Measurements from ENCODE around the gene GTF3C5.
"Not testable (repeated sequence)": the region's sequence is repeated elsewhere in the genome, so short reads cannot be mapped to it uniquely, and the experiment has no call there.

The GTF3C5 gene

DNA sequence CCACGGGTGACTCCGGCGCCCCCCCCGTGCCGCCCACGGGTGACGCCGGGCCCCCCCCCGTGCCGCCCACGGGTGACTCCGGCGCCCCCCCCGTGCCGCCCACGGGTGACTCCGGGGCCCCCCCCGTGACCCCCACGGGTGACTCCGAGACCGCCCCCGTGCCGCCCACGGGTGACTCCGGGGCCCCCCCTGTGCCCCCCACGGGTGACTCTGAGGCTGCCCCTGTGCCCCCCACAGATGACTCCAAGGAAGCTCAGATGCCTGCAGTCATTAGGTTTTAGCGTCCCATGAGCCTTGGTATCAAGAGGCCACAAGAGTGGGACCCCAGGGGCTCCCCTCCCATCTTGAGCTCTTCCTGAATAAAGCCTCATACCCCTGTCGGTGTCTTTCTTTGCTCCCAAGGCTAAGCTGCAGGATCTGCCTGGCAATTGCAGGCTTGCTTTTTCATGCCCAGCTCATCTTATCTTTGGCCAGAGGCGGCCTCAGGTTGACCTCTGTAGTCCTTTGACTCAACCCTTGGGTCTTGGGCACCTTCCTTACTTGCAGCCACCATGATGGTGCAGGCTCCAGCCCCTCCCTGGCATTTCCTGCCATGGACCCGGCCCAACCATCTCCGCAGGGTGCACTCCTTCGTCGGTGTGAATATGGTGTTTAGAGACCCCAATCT lies 40.8 kb downstream of the GTF3C5 start:
- DNase-seq, result no peak
- Histone ChIP-seq H3K27me3 (no peaks in the 10 kb centered on the region), H3K36me3 (no peaks in the 10 kb centered on the region), H3K4me1 (no peaks in the 10 kb centered on the region), H3K4me3 (ENCODE audit: low read depth, low read length) (no peak overlapping the region), H3K9me3 (no peaks in the 10 kb centered on the region)
- TF ChIP-seq, protein P1, sequence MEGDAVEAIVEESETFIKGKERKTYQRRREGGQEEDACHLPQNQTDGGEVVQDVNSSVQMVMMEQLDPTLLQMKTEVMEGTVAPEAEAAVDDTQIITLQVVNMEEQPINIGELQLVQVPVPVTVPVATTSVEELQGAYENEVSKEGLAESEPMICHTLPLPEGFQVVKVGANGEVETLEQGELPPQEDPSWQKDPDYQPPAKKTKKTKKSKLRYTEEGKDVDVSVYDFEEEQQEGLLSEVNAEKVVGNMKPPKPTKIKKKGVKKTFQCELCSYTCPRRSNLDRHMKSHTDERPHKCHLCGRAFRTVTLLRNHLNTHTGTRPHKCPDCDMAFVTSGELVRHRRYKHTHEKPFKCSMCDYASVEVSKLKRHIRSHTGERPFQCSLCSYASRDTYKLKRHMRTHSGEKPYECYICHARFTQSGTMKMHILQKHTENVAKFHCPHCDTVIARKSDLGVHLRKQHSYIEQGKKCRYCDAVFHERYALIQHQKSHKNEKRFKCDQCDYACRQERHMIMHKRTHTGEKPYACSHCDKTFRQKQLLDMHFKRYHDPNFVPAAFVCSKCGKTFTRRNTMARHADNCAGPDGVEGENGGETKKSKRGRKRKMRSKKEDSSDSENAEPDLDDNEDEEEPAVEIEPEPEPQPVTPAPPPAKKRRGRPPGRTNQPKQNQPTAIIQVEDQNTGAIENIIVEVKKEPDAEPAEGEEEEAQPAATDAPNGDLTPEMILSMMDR (IDR thresholded peaks at IDR 0.05; ENCODE audit: low read depth, low read length), result no peak

DNA sequence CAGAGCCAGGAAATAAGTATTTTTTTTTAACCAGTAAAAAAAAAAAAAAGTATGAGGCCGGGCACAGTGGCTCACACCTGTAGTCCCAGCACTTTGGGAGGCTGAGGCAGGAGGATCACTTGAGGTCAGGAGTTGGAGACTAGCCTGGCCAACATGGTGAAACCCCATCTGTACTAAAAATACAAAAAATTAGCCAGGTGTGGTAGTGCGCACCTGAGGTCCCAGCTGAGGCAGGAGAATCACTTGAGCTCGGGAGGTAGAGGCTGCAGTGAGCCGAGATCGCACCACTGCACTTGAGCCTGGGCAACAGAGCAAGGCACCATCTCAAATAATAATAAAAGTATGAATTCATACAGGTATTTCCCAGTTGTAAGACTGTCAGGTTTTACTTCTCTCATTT lies 41.4 kb downstream of the GTF3C5 start:
- H3K4me1 ChIP-seq; DNase-seq; H3K27me3 ChIP-seq; H3K9me3 ChIP-seq; H3K36me3 ChIP-seq; H3K4me3 ChIP-seq (ENCODE audit: low read depth, low read length): not testable (repeated sequence)

DNA sequence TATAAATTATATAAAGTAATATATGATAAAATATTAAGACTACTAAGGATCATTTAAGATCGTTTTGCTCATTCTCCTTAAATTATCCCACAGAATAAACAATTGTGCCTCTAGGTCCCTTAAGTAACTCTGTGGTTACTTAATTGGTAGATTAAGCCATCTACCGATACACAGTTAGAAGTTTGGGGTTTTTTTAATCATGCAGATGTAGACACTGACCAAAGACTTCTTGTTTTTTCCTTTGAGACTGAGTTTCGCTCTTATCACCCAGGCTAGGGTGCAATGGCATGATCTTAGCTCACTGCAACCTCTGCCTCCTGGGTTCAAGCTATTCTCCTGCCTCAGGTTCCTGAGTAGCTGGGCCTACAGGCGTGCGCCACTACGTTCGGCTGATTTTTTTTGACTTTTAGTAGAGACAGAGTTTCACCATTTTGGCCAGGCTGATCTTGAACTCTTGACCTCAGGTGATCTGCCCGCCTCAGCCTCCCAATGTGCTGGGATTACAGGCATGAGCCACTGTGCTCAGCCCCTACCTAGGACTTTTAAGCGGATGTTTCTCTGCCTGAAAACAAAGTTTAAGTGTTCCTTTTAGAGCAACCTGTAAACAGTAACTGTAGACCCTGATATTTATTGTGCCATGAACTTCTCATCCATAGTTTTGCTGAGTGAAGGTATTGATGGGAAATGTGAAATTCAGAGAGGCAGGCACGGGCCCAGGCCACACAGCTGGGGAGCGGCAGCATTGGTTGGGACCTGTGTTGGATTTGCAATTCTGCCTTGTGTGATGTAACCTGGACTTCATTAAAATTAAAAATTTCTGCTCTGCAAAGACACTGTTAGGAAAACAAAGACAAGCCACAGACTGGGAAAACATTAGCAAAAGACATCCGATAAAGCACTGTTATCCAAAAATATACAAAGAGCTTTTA lies 42.6 kb downstream of the GTF3C5 start:
- no peaks in the 10 kb centered on the region for H3K9me3 ChIP-seq
- no peak overlapping the region for H3K4me3 ChIP-seq (ENCODE audit: low read depth, low read length)
- no peaks in the 10 kb centered on the region for H3K27me3 ChIP-seq
- TF ChIP-seq, protein P1 (IDR thresholded peaks at IDR 0.05; ENCODE audit: low read depth, low read length), result no peak
- no peak for DNase-seq
- no peaks in the 10 kb centered on the region for H3K36me3 ChIP-seq
- H3K4me1 ChIP-seq, result no peaks in the 10 kb centered on the region

DNA sequence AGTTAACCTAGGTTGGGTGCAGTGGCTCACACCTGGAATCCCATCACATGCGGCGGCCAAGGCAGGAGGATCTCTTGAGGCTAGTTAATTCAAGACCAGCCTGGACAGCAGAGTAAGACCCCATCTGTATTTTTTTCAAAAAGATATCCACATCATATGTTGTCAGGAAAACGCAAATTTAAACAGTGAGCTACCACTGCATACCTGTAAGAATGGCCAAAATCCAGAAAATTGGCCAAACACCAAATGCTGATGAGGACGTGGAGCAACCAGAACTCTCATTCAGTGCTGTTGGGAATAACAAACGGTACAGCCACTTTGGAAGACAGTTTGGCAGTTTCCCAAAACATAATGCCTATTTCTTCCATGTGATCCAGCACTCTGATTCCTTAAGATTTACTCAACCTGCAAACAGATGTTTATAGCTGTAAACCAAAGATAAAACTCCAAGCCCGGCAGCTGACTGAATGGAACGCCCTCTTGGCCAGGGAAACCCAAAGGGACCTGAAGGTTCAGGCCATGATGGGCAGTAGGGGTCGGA lies 43.4 kb downstream of the GTF3C5 start:
- TF ChIP-seq, protein P1 (IDR thresholded peaks at IDR 0.05; ENCODE audit: low read depth, low read length), result no peak
- DNase-seq, result no peak
- Histone ChIP-seq H3K4me1 (no peaks in the 10 kb centered on the region), H3K9me3 (no peaks in the 10 kb centered on the region), H3K4me3 (ENCODE audit: low read depth, low read length) (no peak overlapping the region), H3K36me3 (no peaks in the 10 kb centered on the region), H3K27me3 (no peaks in the 10 kb centered on the region)

DNA sequence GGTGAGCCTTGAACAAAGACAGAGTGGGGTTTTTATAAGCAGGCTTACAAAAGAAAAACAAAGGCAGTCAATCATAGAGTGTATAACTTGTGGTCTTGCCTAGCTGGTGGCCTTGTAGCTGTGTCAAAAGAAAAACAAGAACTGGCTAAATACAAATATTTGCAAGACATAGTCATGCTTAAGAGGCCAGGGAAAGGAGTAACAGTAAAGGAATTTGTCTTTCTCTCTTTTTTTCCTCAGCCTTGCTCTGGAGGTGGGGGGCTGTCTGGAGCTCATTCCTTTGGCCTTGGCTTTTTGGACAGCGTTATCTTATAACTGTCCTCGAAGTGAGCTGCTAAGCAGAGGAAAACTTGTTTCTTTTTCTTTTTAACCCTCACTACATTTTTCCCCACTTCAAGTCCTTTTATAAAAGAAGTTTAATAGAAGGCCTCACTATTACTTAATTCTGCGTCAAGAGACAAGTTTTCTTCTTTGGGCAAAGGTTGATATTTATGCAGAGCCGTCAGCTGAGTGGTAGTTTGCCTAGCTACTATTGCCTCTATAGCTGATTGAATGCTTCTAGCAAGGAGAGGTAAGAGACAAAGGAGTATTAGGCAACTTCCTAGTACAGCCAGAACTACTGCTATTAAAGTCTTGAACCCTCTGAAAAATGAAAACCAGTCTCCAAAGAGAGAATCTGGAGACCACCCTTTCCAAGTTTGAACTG lies 45.3 kb downstream of the GTF3C5 start:
- H3K4me1 ChIP-seq, result no peaks in the 10 kb centered on the region
- DNase-seq, result no peak
- TF ChIP-seq, protein P1 (IDR thresholded peaks at IDR 0.05; ENCODE audit: low read depth, low read length), result no peak
- H3K27me3 ChIP-seq, result no peaks in the 10 kb centered on the region
- no peak overlapping the region for H3K4me3 ChIP-seq (ENCODE audit: low read depth, low read length)
- no peaks in the 10 kb centered on the region for H3K36me3 ChIP-seq
- H3K9me3 ChIP-seq, result no peaks in the 10 kb centered on the region

DNA sequence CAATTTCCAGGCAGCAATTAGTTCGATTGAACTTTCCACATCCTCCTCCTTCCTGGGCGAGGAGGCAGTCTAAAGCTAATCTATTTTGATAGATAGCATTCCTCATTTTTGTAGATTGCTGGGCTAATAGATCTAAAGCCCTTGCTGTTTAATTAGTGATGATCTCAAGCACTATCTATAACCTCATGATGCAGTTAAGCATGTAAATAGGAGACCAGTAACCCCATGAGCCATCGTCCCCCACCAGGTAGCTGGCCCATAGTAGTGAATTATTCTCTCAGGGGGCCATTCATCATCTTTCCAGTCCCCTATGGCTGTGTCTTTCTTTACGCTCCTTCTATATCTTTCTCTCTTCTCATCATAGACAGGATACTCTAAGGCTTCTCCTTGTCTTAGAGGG lies 45.9 kb downstream of the GTF3C5 start:
- Histone ChIP-seq H3K27me3 (no peaks in the 10 kb centered on the region), H3K4me3 (ENCODE audit: low read depth, low read length) (no peak overlapping the region), H3K9me3 (no peaks in the 10 kb centered on the region), H3K4me1 (no peaks in the 10 kb centered on the region), H3K36me3 (no peaks in the 10 kb centered on the region)
- TF ChIP-seq, protein P1 (IDR thresholded peaks at IDR 0.05; ENCODE audit: low read depth, low read length), result no peak
- no peak for DNase-seq

All from BE2C (cell line).